HepG2 (cell line): Measurements from ENCODE around the gene RPH3AL. TPM values are rescaled to one million over a fixed set of nuclear protein-coding genes. Genes with fewer than 3 reads are reported as not detected.
A peak's percentile ranks its signal among the peaks of the same experiment; 100 is the strongest.

Source experiments
- AKAP8 ChIP-seq: sonication (generic); formaldehyde crosslinking; IDR thresholded peaks from 2 replicates; pipeline ENCODE4 v1.5.1; 2020; ENCODE audit warnings: mild to moderate bottlenecking, missing genetic modification reagents
- BRD4 ChIP-seq: sonication (generic); formaldehyde crosslinking; IDR thresholded peaks from 2 replicates; pipeline ENCODE4 v1.4.0; 2020; ENCODE audit warnings: missing genetic modification reagents
- HMGA1 ChIP-seq: sonication (generic); formaldehyde crosslinking; conservative IDR thresholded peaks from 2 replicates; pipeline ENCODE4 v1.4.0; 2020; ENCODE audit warnings: missing genetic modification reagents
- MYNN ChIP-seq: sonication (generic); formaldehyde crosslinking; IDR thresholded peaks from 2 replicates; pipeline ENCODE4 v1.4.0; 2020; ENCODE audit warnings: mild to moderate bottlenecking, low read depth, missing genetic modification reagents
- POLR2A ChIP-seq, 2 experiments: IDR thresholded peaks; 2 replicates each; pipeline ENCODE4 v1.6.1; 2011; ENCODE audit warnings: low read depth in 2 of 2, low read length in 2 of 2, mild to moderate bottlenecking in 1 of 2, moderate library complexity in 1 of 2; ENCODE audit not compliant: insufficient read depth in 1 of 2
- RORA ChIP-seq: sonication (generic); formaldehyde crosslinking; IDR thresholded peaks from 2 replicates; pipeline ENCODE4 v1.5.0; 2020; ENCODE audit warnings: mild to moderate bottlenecking, missing genetic modification reagents, moderate library complexity
- XRCC5 ChIP-seq: fragments of 200-400 bp; formaldehyde crosslinking; optimal IDR thresholded peaks from 2 replicates; pipeline ENCODE3; 2017; ENCODE audit warnings: mild to moderate bottlenecking, low read length
- ZNF350 ChIP-seq: sonication (generic); formaldehyde crosslinking; IDR thresholded peaks from 2 replicates; pipeline ENCODE4 v1.4.0; 2020; ENCODE audit warnings: mild to moderate bottlenecking, low read depth, missing genetic modification reagents, borderline replicate concordance
- polyA plus RNA-seq, 8 experiments: library from polyadenylated mRNA; depleted of rRNA in 3 of 8; stranded (reverse) in 7 of 8; unstranded in 1 of 8; fragments of >200 nt; fragmentation: Illumina TruSeq in 4 of 8; extraction: Trizol in 4 of 8; gene quantifications; 2 replicates each; pipeline versions ENCODE4 v1.2.1 to v1.2.3, GENCODE V29; 2011 to 2016; ENCODE audit warnings: low read depth in 4 of 8, missing spikeins in 1 of 8, mixed read lengths in 1 of 8; ENCODE audit not compliant: insufficient read depth in 1 of 8
- total RNA-seq, 5 experiments: library from RNA; depleted of rRNA; stranded (reverse); fragments of >200 nt; fragmentation: Illumina TruSeq; extraction: Trizol; gene quantifications; 2 replicates each; pipeline ENCODE4 v1.2.3, GENCODE V29; 2016; ENCODE audit warnings: low read depth in 1 of 5
- TF ChIP-seq, protein P1 (sequence below): IDR thresholded peaks from 2 replicates; pipeline ENCODE4 v1.6.1; 2016; ENCODE audit warnings: low read depth, control low read depth
- TF ChIP-seq, protein P2 (sequence below): sonication (generic); formaldehyde crosslinking; IDR thresholded peaks from 2 replicates; pipeline ENCODE4 v1.4.0; 2020; ENCODE audit warnings: low read depth, missing genetic modification reagents
- TF ChIP-seq, protein P3 (sequence below), 2 experiments: fragments of 450-650 bp in 1 of 2; sonication (generic) in 1 of 2; formaldehyde crosslinking in 1 of 2; IDR thresholded peaks; 2 replicates each; pipeline versions ENCODE4 v1.6.1 to v1.8.0; 2016 to 2022; ENCODE audit warnings: antibody characterized with exemption in 1 of 2, mild to moderate bottlenecking in 1 of 2, missing genetic modification reagents in 1 of 2
- TF ChIP-seq, protein P4 (sequence below): sonication (generic); formaldehyde crosslinking; conservative IDR thresholded peaks from 2 replicates; pipeline ENCODE4 v1.8.0; 2022; ENCODE audit warnings: mild to moderate bottlenecking, moderate library complexity, missing genetic modification reagents

The RPH3AL gene
- total and polyA plus RNA-seq, 2 of the 13 experiments (the other 11 are each of a cell fraction or from before 2014, with no cell fraction given): 7.8 to 16.4 TPM

DNA sequence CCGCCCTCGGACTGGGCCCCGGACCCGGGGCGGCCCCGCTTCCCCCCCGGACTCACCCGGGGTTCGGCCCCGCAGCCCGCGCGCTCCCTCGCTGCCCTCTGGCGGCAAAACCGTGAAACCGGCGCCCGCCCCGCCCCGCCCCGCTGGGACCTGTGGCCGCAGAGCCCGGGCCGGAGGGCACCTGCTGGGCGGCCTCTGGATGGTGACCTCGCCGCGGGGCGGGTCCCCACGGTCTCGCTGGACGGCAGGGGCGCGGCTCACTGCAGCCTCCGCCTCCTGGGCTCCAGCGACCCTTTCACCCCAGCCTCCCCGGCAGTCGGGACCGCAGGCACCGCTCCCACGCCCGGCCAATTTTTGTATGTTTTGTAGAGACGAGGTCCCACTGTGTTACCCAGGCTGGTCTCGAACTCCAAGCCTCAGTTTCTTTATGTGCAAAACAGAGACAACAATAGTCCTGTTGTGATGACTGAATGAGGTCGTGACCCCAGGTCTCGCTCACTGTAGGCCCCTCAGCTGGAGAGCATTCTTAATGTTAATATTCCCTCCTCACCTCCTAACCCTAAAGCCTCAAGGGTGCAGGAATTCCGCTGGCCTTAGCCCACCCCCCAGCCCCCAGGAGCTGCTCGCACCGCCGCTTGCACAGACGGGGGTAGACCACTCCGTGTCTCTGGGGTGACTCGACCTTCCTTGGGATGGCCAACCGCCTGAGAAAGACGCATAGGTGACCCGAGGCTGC lies 33.7 kb upstream of the RPH3AL start (continued):
- TF ChIP-seq AKAP8 (no peak), RORA (CRISPR knock-in tag) (no peak), BRD4 (CRISPR knock-in tag) (no peak), MYNN (CRISPR knock-in tag) (no peak), POLR2A (IDR thresholded peaks at IDR 0.05; ENCODE audit: insufficient read depth in 1 of 2, low read depth in 2 of 2, low read length in 2 of 2) (peak in 1 of 2 experiments; percentile 55; a peak in 2 of 4 replicates), ZNF350 (CRISPR knock-in tag) (peak; percentile 61; the same call in 1 of the 2 replicates), HMGA1 (CRISPR knock-in tag) (no peak), XRCC5 (peak; percentile 80)
- TF ChIP-seq, protein P1, sequence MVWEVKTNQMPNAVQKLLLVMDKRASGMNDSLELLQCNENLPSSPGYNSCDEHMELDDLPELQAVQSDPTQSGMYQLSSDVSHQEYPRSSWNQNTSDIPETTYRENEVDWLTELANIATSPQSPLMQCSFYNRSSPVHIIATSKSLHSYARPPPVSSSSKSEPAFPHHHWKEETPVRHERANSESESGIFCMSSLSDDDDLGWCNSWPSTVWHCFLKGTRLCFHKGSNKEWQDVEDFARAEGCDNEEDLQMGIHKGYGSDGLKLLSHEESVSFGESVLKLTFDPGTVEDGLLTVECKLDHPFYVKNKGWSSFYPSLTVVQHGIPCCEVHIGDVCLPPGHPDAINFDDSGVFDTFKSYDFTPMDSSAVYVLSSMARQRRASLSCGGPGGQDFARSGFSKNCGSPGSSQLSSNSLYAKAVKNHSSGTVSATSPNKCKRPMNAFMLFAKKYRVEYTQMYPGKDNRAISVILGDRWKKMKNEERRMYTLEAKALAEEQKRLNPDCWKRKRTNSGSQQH (CRISPR knock-in tag): no peak
- TF ChIP-seq, protein P2, sequence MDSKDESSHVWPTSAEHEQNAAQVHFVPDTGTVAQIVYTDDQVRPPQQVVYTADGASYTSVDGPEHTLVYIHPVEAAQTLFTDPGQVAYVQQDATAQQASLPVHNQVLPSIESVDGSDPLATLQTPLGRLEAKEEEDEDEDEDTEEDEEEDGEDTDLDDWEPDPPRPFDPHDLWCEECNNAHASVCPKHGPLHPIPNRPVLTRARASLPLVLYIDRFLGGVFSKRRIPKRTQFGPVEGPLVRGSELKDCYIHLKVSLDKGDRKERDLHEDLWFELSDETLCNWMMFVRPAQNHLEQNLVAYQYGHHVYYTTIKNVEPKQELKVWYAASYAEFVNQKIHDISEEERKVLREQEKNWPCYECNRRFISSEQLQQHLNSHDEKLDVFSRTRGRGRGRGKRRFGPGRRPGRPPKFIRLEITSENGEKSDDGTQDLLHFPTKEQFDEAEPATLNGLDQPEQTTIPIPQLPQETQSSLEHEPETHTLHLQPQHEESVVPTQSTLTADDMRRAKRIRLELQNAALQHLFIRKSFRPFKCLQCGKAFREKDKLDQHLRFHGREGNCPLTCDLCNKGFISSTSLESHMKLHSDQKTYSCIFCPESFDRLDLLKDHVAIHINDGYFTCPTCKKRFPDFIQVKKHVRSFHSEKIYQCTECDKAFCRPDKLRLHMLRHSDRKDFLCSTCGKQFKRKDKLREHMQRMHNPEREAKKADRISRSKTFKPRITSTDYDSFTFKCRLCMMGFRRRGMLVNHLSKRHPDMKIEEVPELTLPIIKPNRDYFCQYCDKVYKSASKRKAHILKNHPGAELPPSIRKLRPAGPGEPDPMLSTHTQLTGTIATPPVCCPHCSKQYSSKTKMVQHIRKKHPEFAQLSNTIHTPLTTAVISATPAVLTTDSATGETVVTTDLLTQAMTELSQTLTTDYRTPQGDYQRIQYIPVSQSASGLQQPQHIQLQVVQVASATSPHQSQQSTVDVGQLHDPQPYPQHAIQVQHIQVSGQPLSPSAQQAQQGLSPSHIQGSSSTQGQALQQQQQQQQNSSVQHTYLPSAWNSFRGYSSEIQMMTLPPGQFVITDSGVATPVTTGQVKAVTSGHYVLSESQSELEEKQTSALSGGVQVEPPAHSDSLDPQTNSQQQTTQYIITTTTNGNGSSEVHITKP (CRISPR knock-in tag): 0 out of 2 replicates have a peak, but pooled peaks have one; percentile 31
- TF ChIP-seq, protein P3, sequence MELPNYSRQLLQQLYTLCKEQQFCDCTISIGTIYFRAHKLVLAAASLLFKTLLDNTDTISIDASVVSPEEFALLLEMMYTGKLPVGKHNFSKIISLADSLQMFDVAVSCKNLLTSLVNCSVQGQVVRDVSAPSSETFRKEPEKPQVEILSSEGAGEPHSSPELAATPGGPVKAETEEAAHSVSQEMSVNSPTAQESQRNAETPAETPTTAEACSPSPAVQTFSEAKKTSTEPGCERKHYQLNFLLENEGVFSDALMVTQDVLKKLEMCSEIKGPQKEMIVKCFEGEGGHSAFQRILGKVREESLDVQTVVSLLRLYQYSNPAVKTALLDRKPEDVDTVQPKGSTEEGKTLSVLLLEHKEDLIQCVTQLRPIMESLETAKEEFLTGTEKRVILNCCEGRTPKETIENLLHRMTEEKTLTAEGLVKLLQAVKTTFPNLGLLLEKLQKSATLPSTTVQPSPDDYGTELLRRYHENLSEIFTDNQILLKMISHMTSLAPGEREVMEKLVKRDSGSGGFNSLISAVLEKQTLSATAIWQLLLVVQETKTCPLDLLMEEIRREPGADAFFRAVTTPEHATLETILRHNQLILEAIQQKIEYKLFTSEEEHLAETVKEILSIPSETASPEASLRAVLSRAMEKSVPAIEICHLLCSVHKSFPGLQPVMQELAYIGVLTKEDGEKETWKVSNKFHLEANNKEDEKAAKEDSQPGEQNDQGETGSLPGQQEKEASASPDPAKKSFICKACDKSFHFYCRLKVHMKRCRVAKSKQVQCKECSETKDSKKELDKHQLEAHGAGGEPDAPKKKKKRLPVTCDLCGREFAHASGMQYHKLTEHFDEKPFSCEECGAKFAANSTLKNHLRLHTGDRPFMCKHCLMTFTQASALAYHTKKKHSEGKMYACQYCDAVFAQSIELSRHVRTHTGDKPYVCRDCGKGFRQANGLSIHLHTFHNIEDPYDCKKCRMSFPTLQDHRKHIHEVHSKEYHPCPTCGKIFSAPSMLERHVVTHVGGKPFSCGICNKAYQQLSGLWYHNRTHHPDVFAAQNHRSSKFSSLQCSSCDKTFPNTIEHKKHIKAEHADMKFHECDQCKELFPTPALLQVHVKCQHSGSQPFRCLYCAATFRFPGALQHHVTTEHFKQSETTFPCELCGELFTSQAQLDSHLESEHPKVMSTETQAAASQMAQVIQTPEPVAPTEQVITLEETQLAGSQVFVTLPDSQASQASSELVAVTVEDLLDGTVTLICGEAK (IDR thresholded peaks at IDR 0.05): no peak
- TF ChIP-seq, protein P3 (CRISPR knock-in tag; IDR thresholded peaks at IDR 0.05): 0 out of 2 replicates have a peak, but pooled peaks have one; percentile 37
- TF ChIP-seq, protein P4, sequence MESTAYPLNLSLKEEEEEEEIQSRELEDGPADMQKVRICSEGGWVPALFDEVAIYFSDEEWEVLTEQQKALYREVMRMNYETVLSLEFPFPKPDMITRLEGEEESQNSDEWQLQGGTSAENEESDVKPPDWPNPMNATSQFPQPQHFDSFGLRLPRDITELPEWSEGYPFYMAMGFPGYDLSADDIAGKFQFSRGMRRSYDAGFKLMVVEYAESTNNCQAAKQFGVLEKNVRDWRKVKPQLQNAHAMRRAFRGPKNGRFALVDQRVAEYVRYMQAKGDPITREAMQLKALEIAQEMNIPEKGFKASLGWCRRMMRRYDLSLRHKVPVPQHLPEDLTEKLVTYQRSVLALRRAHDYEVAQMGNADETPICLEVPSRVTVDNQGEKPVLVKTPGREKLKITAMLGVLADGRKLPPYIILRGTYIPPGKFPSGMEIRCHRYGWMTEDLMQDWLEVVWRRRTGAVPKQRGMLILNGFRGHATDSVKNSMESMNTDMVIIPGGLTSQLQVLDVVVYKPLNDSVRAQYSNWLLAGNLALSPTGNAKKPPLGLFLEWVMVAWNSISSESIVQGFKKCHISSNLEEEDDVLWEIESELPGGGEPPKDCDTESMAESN: no peak
